Panc1 (cell line): ENCODE measurements around the gene MAGI1. TPM values are rescaled to one million over a fixed set of nuclear protein-coding genes. Genes with fewer than 3 reads are reported as not detected.

Source experiments
- ATAC-seq: fragments of 200-7000 bp; cut with Tn5 transposase; 2 replicates; pipeline ENCODE4 v1.9.1; 2020; ENCODE audit warnings: mild to moderate bottlenecking, moderate library complexity
- BruUV-seq: library from RNA; stranded (reverse); fragments of 400-500 nt; replicated peaks from 2 replicates; lab custom pipeline; 2021; lab: Mats Ljungman, UMichigan
- CTCF ChIA-PET: fragments of 300-600 bp; sonication (Branson Sonifier 250); formaldehyde crosslinking; loops from one replicate; lab custom pipeline; 2022; ENCODE audit warnings: antibody characterized with exemption; lab: Charles Lee
- POLR2A ChIA-PET: fragments of 300-600 bp; sonication (Branson Sonifier 250); formaldehyde crosslinking; loops from one replicate; lab custom pipeline; 2022; ENCODE audit warnings: antibody characterized with exemption; lab: Charles Lee
- DNase-seq: peaks from one replicate; pipeline ENCODE4 v3.0.0-alpha.2; 2010; ENCODE audit warnings: low read depth, low spot score
- H3K27ac ChIP-seq: 2 replicates; pipeline ENCODE4 v1.5.1; 2011; ENCODE audit warnings: mild to moderate bottlenecking, low read length, inconsistent platforms
- H3K27me3 ChIP-seq: fragments of 200-500 bp; sonication (Bioruptor generic); 2 replicates; pipeline ENCODE4 v1.6.0; 2014; ENCODE audit warnings: low read length, inconsistent platforms; ENCODE audit not compliant: control insufficient read depth, insufficient read depth
- H3K36me3 ChIP-seq: fragments of 200-500 bp; sonication (Bioruptor generic); 2 replicates; pipeline ENCODE4 v1.5.1; 2014; ENCODE audit warnings: inconsistent platforms, mild to moderate bottlenecking, low read length, moderate library complexity; ENCODE audit not compliant: control insufficient read depth, insufficient read depth
- H3K4me1 ChIP-seq: 2 replicates; pipeline ENCODE4 v1.5.1; 2011; ENCODE audit warnings: inconsistent platforms, mild to moderate bottlenecking, low read length, moderate library complexity; ENCODE audit not compliant: control insufficient read depth, insufficient read depth
- H3K4me3 ChIP-seq, 2 experiments: 2 replicates each; pipeline ENCODE4 v1.5.1; 2011 to 2012; ENCODE audit warnings: low read depth in 2 of 2, low read length in 2 of 2, mild to moderate bottlenecking in 2 of 2, inconsistent platforms in 1 of 2, moderate library complexity in 1 of 2
- H3K9me3 ChIP-seq: fragments of 200-500 bp; sonication (Bioruptor generic); 2 replicates; pipeline ENCODE4 v1.5.1; 2014; ENCODE audit warnings: low read depth, mild to moderate bottlenecking, inconsistent platforms, low read length, moderate library complexity; ENCODE audit not compliant: control insufficient read depth, insufficient read depth
- POLR2AphosphoS5 ChIP-seq: IDR thresholded peaks from 2 replicates; pipeline ENCODE4 v1.6.1; 2012; ENCODE audit warnings: mild to moderate bottlenecking, low read depth, low read length, moderate library complexity
- SIN3A ChIP-seq: IDR thresholded peaks from 2 replicates; pipeline ENCODE4 v1.6.1; 2012; ENCODE audit warnings: low read depth, mild to moderate bottlenecking, low read length, moderate library complexity, borderline replicate concordance; ENCODE audit not compliant: insufficient read depth
- TCF7L2 ChIP-seq: IDR thresholded peaks from 2 replicates; pipeline ENCODE4 v1.6.1; 2011; ENCODE audit warnings: mild to moderate bottlenecking, low read depth, low read length, inconsistent platforms
- in situ Hi-C: cut with HindIII; loops from 2 replicates; pipeline ENCODE4 v1.10.0; 2016; ENCODE audit warnings: low sequenced_read_pairs, low pct_unique_long_range_greater_than_20kb
- intact Hi-C: fragments of 100-400 bp; cut with micrococcal nuclease; formaldehyde crosslinking; loops from one replicate; pipeline ENCODE4 v1.10.0; 2022; ENCODE audit not compliant: unreplicated experiment
- total RNA-seq: library from RNA; stranded (reverse); gene quantifications from one replicate; pipeline ENCODE4 v1.2.1, GENCODE V29; 2021; ENCODE audit not compliant: unreplicated experiment
- TF ChIP-seq, protein P1 (sequence below), 2 experiments: IDR thresholded peaks; 2 replicates each; pipeline ENCODE4 v1.6.1; 2011 to 2012; ENCODE audit warnings: low read depth in 2 of 2, control low read depth in 1 of 2, low read length in 1 of 2, mild to moderate bottlenecking in 1 of 2, moderate library complexity in 1 of 2; ENCODE audit not compliant: insufficient read depth in 1 of 2
- TF ChIP-seq, protein P2 (sequence below): fragments of 450-650 bp; IDR thresholded peaks from 2 replicates; pipeline ENCODE4 v1.5.1; 2017; ENCODE audit warnings: mild to moderate bottlenecking

Gene MAGI1
- total RNA-seq, 1 experiment from 2014 or later, result 9.5 TPM

DNA sequence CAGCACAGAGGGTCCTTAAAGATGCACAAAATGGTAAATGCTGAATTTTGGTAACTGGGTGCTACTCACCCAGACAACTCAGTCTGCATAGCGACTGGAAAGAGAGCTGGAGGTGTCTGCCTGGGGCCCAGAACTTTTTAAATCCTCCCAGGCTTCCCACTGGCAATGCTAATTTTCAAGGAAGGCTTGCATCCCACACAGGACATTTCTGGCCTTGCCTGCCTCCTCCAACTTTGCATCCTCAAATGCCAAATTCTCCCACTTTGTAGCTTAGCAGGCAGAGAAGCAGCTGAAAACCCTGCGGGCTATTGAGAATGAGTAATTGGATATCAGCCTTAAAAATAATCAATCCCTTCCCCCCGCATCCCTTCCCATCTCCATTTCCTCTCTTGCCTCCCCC lies 694.3 kb downstream of the MAGI1 start:
- H3K27me3 ChIP-seq, result no peaks in the 10 kb centered on the region
- H3K27ac ChIP-seq, result no peak overlapping the region
- POLR2A ChIA-PET, result no interaction called here
- ATAC-seq, result no peak
- in situ Hi-C loops, result no loop called here
- intact Hi-C loops, result no loop called here
- BruUV-seq, result no TSS peak
- no peaks in the 10 kb centered on the region for H3K36me3 ChIP-seq
- no peak for TF ChIP-seq POLR2AphosphoS5
- TF ChIP-seq, protein P1, sequence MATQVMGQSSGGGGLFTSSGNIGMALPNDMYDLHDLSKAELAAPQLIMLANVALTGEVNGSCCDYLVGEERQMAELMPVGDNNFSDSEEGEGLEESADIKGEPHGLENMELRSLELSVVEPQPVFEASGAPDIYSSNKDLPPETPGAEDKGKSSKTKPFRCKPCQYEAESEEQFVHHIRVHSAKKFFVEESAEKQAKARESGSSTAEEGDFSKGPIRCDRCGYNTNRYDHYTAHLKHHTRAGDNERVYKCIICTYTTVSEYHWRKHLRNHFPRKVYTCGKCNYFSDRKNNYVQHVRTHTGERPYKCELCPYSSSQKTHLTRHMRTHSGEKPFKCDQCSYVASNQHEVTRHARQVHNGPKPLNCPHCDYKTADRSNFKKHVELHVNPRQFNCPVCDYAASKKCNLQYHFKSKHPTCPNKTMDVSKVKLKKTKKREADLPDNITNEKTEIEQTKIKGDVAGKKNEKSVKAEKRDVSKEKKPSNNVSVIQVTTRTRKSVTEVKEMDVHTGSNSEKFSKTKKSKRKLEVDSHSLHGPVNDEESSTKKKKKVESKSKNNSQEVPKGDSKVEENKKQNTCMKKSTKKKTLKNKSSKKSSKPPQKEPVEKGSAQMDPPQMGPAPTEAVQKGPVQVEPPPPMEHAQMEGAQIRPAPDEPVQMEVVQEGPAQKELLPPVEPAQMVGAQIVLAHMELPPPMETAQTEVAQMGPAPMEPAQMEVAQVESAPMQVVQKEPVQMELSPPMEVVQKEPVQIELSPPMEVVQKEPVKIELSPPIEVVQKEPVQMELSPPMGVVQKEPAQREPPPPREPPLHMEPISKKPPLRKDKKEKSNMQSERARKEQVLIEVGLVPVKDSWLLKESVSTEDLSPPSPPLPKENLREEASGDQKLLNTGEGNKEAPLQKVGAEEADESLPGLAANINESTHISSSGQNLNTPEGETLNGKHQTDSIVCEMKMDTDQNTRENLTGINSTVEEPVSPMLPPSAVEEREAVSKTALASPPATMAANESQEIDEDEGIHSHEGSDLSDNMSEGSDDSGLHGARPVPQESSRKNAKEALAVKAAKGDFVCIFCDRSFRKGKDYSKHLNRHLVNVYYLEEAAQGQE (IDR thresholded peaks at IDR 0.05; ENCODE audit: insufficient read depth in 1 of 2, low read depth in 2 of 2, low read length in 1 of 2), result no peak
- TF ChIP-seq TCF7L2, result no peak
- no peak for TF ChIP-seq SIN3A
- TF ChIP-seq, protein P2, sequence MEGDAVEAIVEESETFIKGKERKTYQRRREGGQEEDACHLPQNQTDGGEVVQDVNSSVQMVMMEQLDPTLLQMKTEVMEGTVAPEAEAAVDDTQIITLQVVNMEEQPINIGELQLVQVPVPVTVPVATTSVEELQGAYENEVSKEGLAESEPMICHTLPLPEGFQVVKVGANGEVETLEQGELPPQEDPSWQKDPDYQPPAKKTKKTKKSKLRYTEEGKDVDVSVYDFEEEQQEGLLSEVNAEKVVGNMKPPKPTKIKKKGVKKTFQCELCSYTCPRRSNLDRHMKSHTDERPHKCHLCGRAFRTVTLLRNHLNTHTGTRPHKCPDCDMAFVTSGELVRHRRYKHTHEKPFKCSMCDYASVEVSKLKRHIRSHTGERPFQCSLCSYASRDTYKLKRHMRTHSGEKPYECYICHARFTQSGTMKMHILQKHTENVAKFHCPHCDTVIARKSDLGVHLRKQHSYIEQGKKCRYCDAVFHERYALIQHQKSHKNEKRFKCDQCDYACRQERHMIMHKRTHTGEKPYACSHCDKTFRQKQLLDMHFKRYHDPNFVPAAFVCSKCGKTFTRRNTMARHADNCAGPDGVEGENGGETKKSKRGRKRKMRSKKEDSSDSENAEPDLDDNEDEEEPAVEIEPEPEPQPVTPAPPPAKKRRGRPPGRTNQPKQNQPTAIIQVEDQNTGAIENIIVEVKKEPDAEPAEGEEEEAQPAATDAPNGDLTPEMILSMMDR, result no peak
- no peak for DNase-seq
- CTCF ChIA-PET, result no interaction called here
- no peaks in the 10 kb centered on the region for H3K4me1 ChIP-seq
- H3K4me3 ChIP-seq, result no peak overlapping the region
- no peaks in the 10 kb centered on the region for H3K9me3 ChIP-seq

DNA sequence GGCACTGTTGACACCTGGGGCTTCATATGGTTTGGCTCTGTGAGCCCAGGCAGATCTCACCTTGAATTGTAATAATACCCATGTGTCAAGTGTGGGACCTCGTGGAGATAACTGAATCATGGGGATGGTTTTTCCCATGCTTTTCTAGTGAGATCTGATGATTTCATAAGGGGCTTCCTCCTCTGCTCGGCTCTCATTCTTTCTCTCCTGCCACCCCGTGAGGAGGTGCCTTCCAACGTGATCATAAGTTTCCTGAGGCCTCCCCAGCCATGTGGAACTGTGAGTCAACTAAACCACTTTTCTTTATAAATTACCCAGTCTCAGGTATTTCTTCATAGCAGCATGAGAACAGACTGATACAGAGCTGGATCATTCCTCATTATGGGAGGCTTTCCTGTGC lies 695.0 kb downstream of the MAGI1 start:
- intact Hi-C loops (no loop called here), in situ Hi-C loops (no loop called here)
- Histone ChIP-seq H3K4me3 (no peak overlapping the region), H3K36me3 (no peaks in the 10 kb centered on the region), H3K27ac (no peak overlapping the region), H3K9me3 (no peaks in the 10 kb centered on the region), H3K4me1 (no peaks in the 10 kb centered on the region), H3K27me3 (no peaks in the 10 kb centered on the region)
- DNase-seq (no peak), ATAC-seq (no peak)
- CTCF ChIA-PET, result no interaction called here
- BruUV-seq, result no TSS peak
- POLR2A ChIA-PET, result no interaction called here
- TF ChIP-seq, protein P2, result no peak
- TF ChIP-seq, protein P1 (IDR thresholded peaks at IDR 0.05; ENCODE audit: insufficient read depth in 1 of 2, low read depth in 2 of 2, low read length in 1 of 2), result no peak
- TF ChIP-seq TCF7L2 (no peak), POLR2AphosphoS5 (no peak), SIN3A (no peak)
